ENCODE results near the gene MOB1B.

DNA sequence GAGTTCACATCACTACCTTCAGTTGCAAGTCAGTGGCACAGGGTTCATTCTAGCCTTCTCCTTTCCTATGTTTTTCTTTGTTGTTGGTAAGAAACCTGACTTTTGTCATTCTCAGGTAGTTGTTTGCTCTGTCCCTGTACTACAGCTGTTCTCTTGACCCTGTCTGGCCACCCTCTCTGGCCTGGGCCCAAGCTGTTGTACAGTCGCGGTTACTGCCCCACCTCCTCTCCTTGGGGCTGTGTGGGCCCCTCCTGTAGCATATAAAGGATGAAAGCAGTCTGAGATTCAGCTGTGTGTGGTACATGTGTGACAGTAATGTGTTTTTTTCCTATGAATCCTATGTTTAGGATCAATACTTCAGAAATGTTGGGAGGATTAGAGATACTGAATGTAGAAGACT, 12.5 kb downstream of the MOB1B start:
- TF ChIP-seq, protein P1, sequence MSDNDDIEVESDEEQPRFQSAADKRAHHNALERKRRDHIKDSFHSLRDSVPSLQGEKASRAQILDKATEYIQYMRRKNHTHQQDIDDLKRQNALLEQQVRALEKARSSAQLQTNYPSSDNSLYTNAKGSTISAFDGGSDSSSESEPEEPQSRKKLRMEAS (IDR thresholded peaks at IDR 0.05), result no peak
- no peak for TF ChIP-seq POLR2AphosphoS5 (IDR thresholded peaks at IDR 0.05; ENCODE audit: low read depth, low read length)
- TF ChIP-seq EZH2 (IDR thresholded peaks at IDR 0.05), result no peak
- TF ChIP-seq, protein P2, sequence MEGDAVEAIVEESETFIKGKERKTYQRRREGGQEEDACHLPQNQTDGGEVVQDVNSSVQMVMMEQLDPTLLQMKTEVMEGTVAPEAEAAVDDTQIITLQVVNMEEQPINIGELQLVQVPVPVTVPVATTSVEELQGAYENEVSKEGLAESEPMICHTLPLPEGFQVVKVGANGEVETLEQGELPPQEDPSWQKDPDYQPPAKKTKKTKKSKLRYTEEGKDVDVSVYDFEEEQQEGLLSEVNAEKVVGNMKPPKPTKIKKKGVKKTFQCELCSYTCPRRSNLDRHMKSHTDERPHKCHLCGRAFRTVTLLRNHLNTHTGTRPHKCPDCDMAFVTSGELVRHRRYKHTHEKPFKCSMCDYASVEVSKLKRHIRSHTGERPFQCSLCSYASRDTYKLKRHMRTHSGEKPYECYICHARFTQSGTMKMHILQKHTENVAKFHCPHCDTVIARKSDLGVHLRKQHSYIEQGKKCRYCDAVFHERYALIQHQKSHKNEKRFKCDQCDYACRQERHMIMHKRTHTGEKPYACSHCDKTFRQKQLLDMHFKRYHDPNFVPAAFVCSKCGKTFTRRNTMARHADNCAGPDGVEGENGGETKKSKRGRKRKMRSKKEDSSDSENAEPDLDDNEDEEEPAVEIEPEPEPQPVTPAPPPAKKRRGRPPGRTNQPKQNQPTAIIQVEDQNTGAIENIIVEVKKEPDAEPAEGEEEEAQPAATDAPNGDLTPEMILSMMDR (IDR thresholded peaks at IDR 0.05 in 2 of 3, conservative IDR thresholded peaks at IDR 0.05 in 1 of 3; ENCODE audit: borderline replicate concordance in 1 of 3, insufficient read depth in 1 of 3, low read depth in 2 of 3, low read length in 2 of 3), result no peak
- TF ChIP-seq POLR2A (IDR thresholded peaks at IDR 0.05; ENCODE audit: borderline replicate concordance, extremely low read depth, insufficient read depth, insufficient read length), result no peak
- no peak for TF ChIP-seq SP1 (IDR thresholded peaks at IDR 0.05; ENCODE audit: low read depth)
- TF ChIP-seq CEBPB (IDR thresholded peaks at IDR 0.05; ENCODE audit: low read depth), result no peak
- TF ChIP-seq, protein P3, sequence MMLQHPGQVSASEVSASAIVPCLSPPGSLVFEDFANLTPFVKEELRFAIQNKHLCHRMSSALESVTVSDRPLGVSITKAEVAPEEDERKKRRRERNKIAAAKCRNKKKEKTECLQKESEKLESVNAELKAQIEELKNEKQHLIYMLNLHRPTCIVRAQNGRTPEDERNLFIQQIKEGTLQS (IDR thresholded peaks at IDR 0.05), result no peak
- no peak for TF ChIP-seq RAD21 (IDR thresholded peaks at IDR 0.05; ENCODE audit: low read depth)

Data from HCT116 (cell line).